K562 (cell line): ENCODE data around the gene FEM1B. TPM values are rescaled to one million over a fixed set of nuclear protein-coding genes. Genes with fewer than 3 reads are reported as not detected.

Experiments used
- ATAC-seq: fragments of 200-7000 bp; cut with Tn5 transposase; 3 replicates; pipeline ENCODE4 v1.9.1; 2020; ENCODE audit warnings: moderate library complexity
- BruUV-seq: library from RNA; stranded (reverse); fragments of 400-500 nt; replicated peaks from 2 replicates; lab custom pipeline; 2021; lab: Mats Ljungman, UMichigan
- CTCF ChIA-PET: fragments of 300-600 bp; formaldehyde crosslinking; extraction: SDS; loops from one replicate; lab custom pipeline; 2021; ENCODE audit warnings: low intra/inter-chr PET ratio; lab: Yijun Ruan, JAX
- POLR2A ChIA-PET: fragments of 300-600, 350-650 bp; sonication (Branson Sonifier 250); formaldehyde crosslinking; extraction: SDS; loops from one replicate; lab custom pipeline; 2021; ENCODE audit warnings: antibody characterized with exemption, inconsistent platforms; lab: Yijun Ruan, JAX
- DNase-seq, 4 experiments: peaks; one replicate each; pipeline versions ENCODE4 v3.0.0 to v3.0.0-alpha.2; 2011 to 2018; ENCODE audit warnings: low spot score in 3 of 4, mixed read lengths in 3 of 4; ENCODE audit errors: extremely low read depth in 1 of 4
- FAIRE-seq: peaks from 2 replicates; lab custom pipeline; 2011; peaks lifted over from hg19 to GRCh38; lab: Jason Lieb, UNC
- H2AFZ ChIP-seq: 2 replicates; pipeline ENCODE4 v1.6.0; 2011; ENCODE audit warnings: low read depth, low read length, control low read depth, inconsistent platforms
- H3K27ac ChIP-seq: fragments of 200-600 bp; 3 replicates; pipeline ENCODE4 v1.8.0; 2011; ENCODE audit warnings: low read depth, mild to moderate bottlenecking, control low read depth, inconsistent platforms, low read length, moderate library complexity, mixed read lengths; ENCODE audit errors: extremely low read depth
- H3K27me3 ChIP-seq, 2 experiments: fragments of 300-600 bp in 1 of 2; 2 replicates in 1 of 2; 3 replicates in 1 of 2; pipeline versions ENCODE4 v1.6.0 to v1.8.0; 2011; ENCODE audit warnings: inconsistent platforms in 2 of 2, low read length in 2 of 2, mild to moderate bottlenecking in 1 of 2, mixed read lengths in 1 of 2, moderate library complexity in 1 of 2; ENCODE audit not compliant: control insufficient read depth in 2 of 2, insufficient read depth in 2 of 2
- H3K36me3 ChIP-seq: fragments of 300-600 bp; 3 replicates; pipeline ENCODE4 v1.8.0; 2011; ENCODE audit warnings: mild to moderate bottlenecking, low read length, inconsistent platforms; ENCODE audit not compliant: control insufficient read depth, insufficient read depth
- H3K4me1 ChIP-seq, 2 experiments: fragments of 200-600 bp in 1 of 2; replicated peaks in 1 of 2; 2 replicates in 1 of 2; 3 replicates in 1 of 2; pipeline versions ENCODE4 v1.5.1 to v1.8.0; 2011; ENCODE audit warnings: inconsistent platforms in 2 of 2, low read length in 2 of 2, mild to moderate bottlenecking in 1 of 2, mixed read lengths in 1 of 2, moderate library complexity in 1 of 2; ENCODE audit not compliant: control insufficient read depth in 2 of 2, insufficient read depth in 2 of 2
- H3K4me2 ChIP-seq: 2 replicates; pipeline ENCODE4 v1.6.1; 2011; ENCODE audit warnings: low read length, control low read depth, inconsistent platforms, mixed read lengths; ENCODE audit not compliant: insufficient read depth
- H3K4me3 ChIP-seq: fragments of 200-600 bp; sonication (generic), shearing (Covaris generic); 2 replicates; pipeline ENCODE4 v1.5.1; 2016; ENCODE audit warnings: control low read depth, inconsistent platforms
- H3K79me2 ChIP-seq: fragments of 200-600 bp; 3 replicates; pipeline ENCODE4 v1.8.0; 2011; ENCODE audit warnings: low read length, inconsistent platforms; ENCODE audit not compliant: control insufficient read depth, insufficient read depth
- H3K9ac ChIP-seq, 2 experiments: 2 replicates each; pipeline versions ENCODE4 v1.6.0 to v1.6.1; 2011; ENCODE audit warnings: low read depth in 2 of 2, low read length in 2 of 2, control low read depth in 1 of 2, inconsistent platforms in 1 of 2, mild to moderate bottlenecking in 1 of 2, mixed read lengths in 1 of 2; ENCODE audit not compliant: insufficient read depth in 1 of 2
- H3K9me1 ChIP-seq: one replicate; pipeline ENCODE4 v1.6.0; 2011; ENCODE audit warnings: inconsistent platforms, mild to moderate bottlenecking, low read length, moderate library complexity; ENCODE audit not compliant: control insufficient read depth, insufficient read depth
- H3K9me3 ChIP-seq: replicated peaks from 2 replicates; pipeline ENCODE4 v1.5.1; 2011; ENCODE audit warnings: low read depth, low read length, inconsistent platforms; ENCODE audit not compliant: control insufficient read depth, insufficient read depth
- H4K20me1 ChIP-seq: replicated peaks from 2 replicates; pipeline ENCODE4 v1.6.1; 2011; ENCODE audit warnings: low read length, inconsistent platforms, mixed read lengths; ENCODE audit not compliant: control insufficient read depth, insufficient read depth
- ATF2 ChIP-seq: sonication (generic); formaldehyde crosslinking; IDR thresholded peaks from 2 replicates; pipeline ENCODE4 v1.8.1; 2022; ENCODE audit warnings: missing genetic modification reagents
- ZNF146 ChIP-seq: IDR thresholded peaks from one replicate; pipeline ENCODE4 v1.6.1; 2018; ENCODE audit warnings: missing compliant biosample characterization; ENCODE audit not compliant: unreplicated experiment
- ZNF57 ChIP-seq: fragments of 450-650 bp; formaldehyde crosslinking; IDR thresholded peaks from 2 replicates; pipeline ENCODE4 v1.4.0; 2020; ENCODE audit warnings: mild to moderate bottlenecking, moderate library complexity
- ZNF778 ChIP-seq: fragments of 450-650 bp; formaldehyde crosslinking; IDR thresholded peaks from 2 replicates; pipeline ENCODE4 v1.4.0; 2020; ENCODE audit warnings: mild to moderate bottlenecking, moderate library complexity
- WGBS: fragments of 100-300 bp; shearing (Covaris generic); methylation state at CpG from one replicate; pipeline ENCODE4 v1.1.6; 2016; ENCODE audit warnings: low coverage, mixed read lengths; ENCODE audit not compliant: insufficient coverage; ENCODE audit errors: missing lambda C conversion rate; 5-methylcytosine and 5-hydroxymethylcytosine counted together
- in situ Hi-C: fragments of 300-500 bp; cut with MboI; formaldehyde crosslinking; loops from 4 replicates; pipeline ENCODE4 v1.15.0; 2018; ENCODE audit warnings: inconsistent platforms, mixed read lengths
- intact Hi-C: fragments of 100-400 bp; cut with micrococcal nuclease; formaldehyde crosslinking; loops from 2 replicates; pipeline ENCODE4 v1.14.2; 2022
- polyA plus RNA-seq, 8 experiments: library from polyadenylated mRNA; depleted of rRNA in 4 of 8; stranded (reverse) in 5 of 8; unstranded in 3 of 8; fragments of >200 nt; fragmentation: Nextera tagmentation in 2 of 8; fragmentation: Illumina TruSeq in 1 of 8; extraction: Ambion mirVana in 2 of 8; extraction: Trizol in 1 of 8; gene quantifications; 2 replicates each; pipeline versions ENCODE4 v1.2.1 to v1.2.3, GENCODE V29; 2011 to 2014; ENCODE audit warnings: inconsistent platforms in 1 of 8, missing spikeins in 1 of 8
- total RNA-seq, 7 experiments: library from RNA; depleted of rRNA in 6 of 7; stranded (reverse); fragments of >200 nt in 6 of 7; fragmentation: Illumina TruSeq in 2 of 7; extraction: Trizol in 2 of 7; gene quantifications; 2 replicates each; pipeline versions ENCODE4 v1.2.1 to v1.2.3, GENCODE V29; 2011 to 2021; ENCODE audit warnings: low replicate concordance in 1 of 7

Gene FEM1B
- total and polyA plus RNA-seq, 9 of the 15 experiments (the other 6 are each of a cell fraction or from before 2014, with no cell fraction given): 5.9 to 61.6 (median 20.1) TPM

DNA sequence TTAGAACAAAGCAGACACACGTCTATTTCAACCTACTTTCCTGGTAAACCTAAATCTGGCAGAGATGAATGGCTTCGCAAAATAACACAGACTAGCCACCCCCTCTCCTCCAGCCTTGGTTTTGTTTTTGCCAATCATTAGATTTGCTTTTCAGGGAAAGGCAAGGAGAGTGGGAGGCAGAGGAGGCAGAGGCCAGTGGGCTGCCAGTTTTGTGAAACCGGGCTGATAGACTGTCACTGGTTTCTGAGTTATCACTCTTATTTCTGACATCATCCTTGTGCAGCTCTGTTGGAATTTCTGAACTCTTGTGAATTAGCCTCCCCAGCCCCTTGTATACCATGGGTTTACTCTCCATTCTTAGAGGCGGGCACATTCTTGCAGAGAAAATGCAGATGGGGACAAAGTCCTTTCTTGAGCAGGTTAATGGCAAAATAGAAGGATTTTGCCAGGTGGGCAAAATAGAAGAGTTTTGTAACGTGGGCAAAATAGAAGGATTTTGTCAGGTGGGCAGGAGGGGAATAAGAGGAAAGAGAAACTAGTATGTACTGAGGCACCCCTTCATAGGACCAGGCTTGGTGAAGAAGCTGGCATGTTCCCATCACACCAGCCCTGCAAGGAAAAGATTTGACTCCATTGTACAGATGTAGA is 3.2 kb upstream of the FEM1B start:
- H3K9me1 ChIP-seq: no peaks in the 10 kb centered on the region
- intact Hi-C loops: no loop called here
- H3K4me1 ChIP-seq: peaks cover 3 to 13% of the 10 kb centered on the region in 2 experiments; a peak in 3 of 5 replicates
- no peak overlapping the region for H3K9ac ChIP-seq
- no peak for ATAC-seq
- no TSS peak for BruUV-seq
- H3K4me3 ChIP-seq: no peak overlapping the region
- no peak for DNase-seq
- WGBS: 6% methylated on average over 5 of the region's 5 CpGs
- peaks cover 3% of the 10 kb centered on the region; the same call in 2 of the 3 replicates for H3K36me3 ChIP-seq
- peaks cover 16% of the 10 kb centered on the region for H3K79me2 ChIP-seq
- H3K9me3 ChIP-seq: no peaks in the 10 kb centered on the region
- TF ChIP-seq ZNF57: no peak
- H3K27me3 ChIP-seq: peaks cover 0 to 12% of the 10 kb centered on the region in 2 experiments; a peak in 2 of 5 replicates
- H3K4me2 ChIP-seq: no peak overlapping the region
- ChIA-PET POLR2A (interaction anchor here (0.8 to 1.0 kb wide), 2 partner anchors 9 to 20 kb away, joined by 3 read pairs; no protein-coding TSS in a partner anchor), CTCF (no interaction called here)
- H4K20me1 ChIP-seq: no peaks in the 10 kb centered on the region; the same call in 1 of the 2 replicates
- in situ Hi-C loops: no loop called here
- H3K27ac ChIP-seq: no peak overlapping the region
- no peak overlapping the region for H2AFZ ChIP-seq
- no peak for FAIRE-seq

DNA sequence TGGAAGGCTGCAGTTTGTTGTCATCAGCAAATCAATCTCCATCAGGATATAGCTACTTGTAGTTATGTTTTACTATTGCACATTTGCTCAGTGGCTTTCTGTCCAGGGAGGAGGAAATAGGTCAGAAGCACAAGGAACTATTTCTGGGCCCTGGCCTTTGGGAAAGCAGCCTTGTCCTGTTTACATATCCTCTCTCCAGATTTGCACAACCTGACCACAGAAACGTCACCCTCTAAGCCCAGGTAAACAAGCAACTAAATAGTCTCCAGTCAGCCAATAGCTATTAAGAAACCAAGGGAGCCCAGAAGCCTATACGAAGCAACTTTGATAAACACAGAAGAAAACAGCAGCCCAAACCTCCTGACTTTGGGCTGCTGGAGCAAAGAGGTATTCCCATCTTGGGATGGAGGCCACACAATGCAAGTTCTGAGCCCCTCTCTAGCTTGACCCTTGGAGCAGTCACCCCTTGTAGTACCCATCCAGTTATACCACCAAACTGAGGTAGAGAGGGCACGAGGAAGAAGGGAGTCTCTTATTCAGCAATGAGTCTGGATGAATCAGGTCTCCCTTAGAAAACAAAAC is 2.3 kb upstream of the FEM1B start:
- no peak for FAIRE-seq
- no peak for TF ChIP-seq ATF2 (CRISPR knock-in tag)
- TF ChIP-seq ZNF778 (CRISPR knock-in tag): no peak
- no peak for TF ChIP-seq ZNF146 (CRISPR knock-in tag)

More for the DNA sequence above, 2.3 kb upstream of the FEM1B start:
- peaks cover 0 to 12% of the 10 kb centered on the region in 2 experiments; a peak in 2 of 5 replicates for H3K27me3 ChIP-seq
- ChIA-PET POLR2A (interaction anchor here (1.0 kb wide), 1 partner anchor 19 kb away, joined by 3 read pairs; no protein-coding TSS in a partner anchor), CTCF (no interaction called here)
- intact Hi-C loops: no loop called here
- no TSS peak for BruUV-seq
- DNase-seq (no peak), ATAC-seq (no peak)
- H3K4me2 ChIP-seq: no peak overlapping the region
- H4K20me1 ChIP-seq: peaks cover 7% of the 10 kb centered on the region; the same call in 1 of the 2 replicates
- H3K4me1 ChIP-seq: peaks cover 6 to 13% of the 10 kb centered on the region in 2 experiments; a peak in 4 of 5 replicates
- no peaks in the 10 kb centered on the region for H3K9me1 ChIP-seq
- in situ Hi-C loops: no loop called here
- no peak overlapping the region for H2AFZ ChIP-seq
- no peak overlapping the region for H3K9ac ChIP-seq
- no peaks in the 10 kb centered on the region for H3K9me3 ChIP-seq
- peaks cover 10% of the 10 kb centered on the region; the same call in 2 of the 3 replicates for H3K36me3 ChIP-seq
- WGBS: 9% methylated on average over 3 of the region's 3 CpGs
- H3K27ac ChIP-seq: no peak overlapping the region
- no peak overlapping the region for H3K4me3 ChIP-seq
- H3K79me2 ChIP-seq: peaks cover 26% of the 10 kb centered on the region
